Body of pancreas (tissue), 4 donors: Measurements from ENCODE around the gene CORO6. TPM values are rescaled to one million over a fixed set of nuclear protein-coding genes. Genes with fewer than 3 reads are reported as not detected.

ENCODE experiments used
- ATAC-seq: fragments of 150-250 bp; one replicate; pipeline ENCODE4 v1.9.1; 2016
- DNase-seq, 4 donors: peaks; one replicate each; pipeline ENCODE4 v3.0.0-alpha.2; 2019
- H3K27ac ChIP-seq, 4 donors: fragments of 200-600 bp; sonication (generic); 1 replicate in 3 of 4; 2 replicates in 1 of 4; pipeline versions ENCODE4 v1.5.1 to v1.6.1; 2016 to 2019; ENCODE audit warnings: mild to moderate bottlenecking in 1 of 4, mixed read lengths in 1 of 4, moderate library complexity in 1 of 4
- H3K27me3 ChIP-seq, 2 donors: fragments of 200-600 bp; sonication (generic); one replicate each; pipeline ENCODE4 v1.6.0; 2016; ENCODE audit warnings: mild to moderate bottlenecking in 1 of 2
- H3K36me3 ChIP-seq, 2 donors: fragments of 200-600 bp; sonication (generic); replicated peaks in 1 of 2; 2 replicates each; pipeline ENCODE4 v1.5.1; 2016; ENCODE audit warnings: low read depth in 2 of 2; ENCODE audit not compliant: insufficient read depth in 1 of 2
- H3K4me1 ChIP-seq: fragments of 200-600 bp; sonication (generic); one replicate; pipeline ENCODE4 v1.6.0; 2016
- H3K4me3 ChIP-seq, 2 donors: fragments of 200-600 bp; sonication (generic); 1 replicate in 1 of 2; 2 replicates in 1 of 2; pipeline ENCODE4 v1.5.1; 2016 to 2019
- H3K9me3 ChIP-seq, 3 donors: fragments of 200-600 bp; sonication (generic); 1 replicate in 2 of 3; 2 replicates in 1 of 3; pipeline ENCODE4 v1.5.1; 2016
- POLR2A ChIP-seq, 3 donors: fragments of 450-650 bp; IDR thresholded peaks; one replicate each; pipeline ENCODE4 v1.6.1; 2016; ENCODE audit warnings: antibody characterized with exemption in 3 of 3, mild to moderate bottlenecking in 2 of 3
- WGBS, 2 donors: methylation state at CpG; one replicate each; pipeline ENCODE4 v1.1.5; 2017; 5-methylcytosine and 5-hydroxymethylcytosine counted together
- intact Hi-C: fragments of 100-400 bp; cut with DNase I; formaldehyde crosslinking; loops from one replicate; pipeline ENCODE4 v1.15.1; 2023
- total RNA-seq, 2 donors: library from RNA; depleted of rRNA; stranded (reverse); fragments of >200 nt; gene quantifications; one replicate each; pipeline ENCODE4 v1.1.0, GENCODE V29; 2016
- TF ChIP-seq, protein P1 (sequence below), 7 experiments: fragments of 450-650 bp in 4 of 7; fragments of 200-600 bp in 3 of 7; sonication (generic) in 3 of 7; IDR thresholded peaks; one replicate each; pipeline ENCODE4 v1.5.1; 2016 to 2019; ENCODE audit warnings: antibody characterized with exemption in 7 of 7

Gene CORO6
- total RNA-seq, 2 donors from 2014 or later, result 2.3 to 5.6 TPM

DNA sequence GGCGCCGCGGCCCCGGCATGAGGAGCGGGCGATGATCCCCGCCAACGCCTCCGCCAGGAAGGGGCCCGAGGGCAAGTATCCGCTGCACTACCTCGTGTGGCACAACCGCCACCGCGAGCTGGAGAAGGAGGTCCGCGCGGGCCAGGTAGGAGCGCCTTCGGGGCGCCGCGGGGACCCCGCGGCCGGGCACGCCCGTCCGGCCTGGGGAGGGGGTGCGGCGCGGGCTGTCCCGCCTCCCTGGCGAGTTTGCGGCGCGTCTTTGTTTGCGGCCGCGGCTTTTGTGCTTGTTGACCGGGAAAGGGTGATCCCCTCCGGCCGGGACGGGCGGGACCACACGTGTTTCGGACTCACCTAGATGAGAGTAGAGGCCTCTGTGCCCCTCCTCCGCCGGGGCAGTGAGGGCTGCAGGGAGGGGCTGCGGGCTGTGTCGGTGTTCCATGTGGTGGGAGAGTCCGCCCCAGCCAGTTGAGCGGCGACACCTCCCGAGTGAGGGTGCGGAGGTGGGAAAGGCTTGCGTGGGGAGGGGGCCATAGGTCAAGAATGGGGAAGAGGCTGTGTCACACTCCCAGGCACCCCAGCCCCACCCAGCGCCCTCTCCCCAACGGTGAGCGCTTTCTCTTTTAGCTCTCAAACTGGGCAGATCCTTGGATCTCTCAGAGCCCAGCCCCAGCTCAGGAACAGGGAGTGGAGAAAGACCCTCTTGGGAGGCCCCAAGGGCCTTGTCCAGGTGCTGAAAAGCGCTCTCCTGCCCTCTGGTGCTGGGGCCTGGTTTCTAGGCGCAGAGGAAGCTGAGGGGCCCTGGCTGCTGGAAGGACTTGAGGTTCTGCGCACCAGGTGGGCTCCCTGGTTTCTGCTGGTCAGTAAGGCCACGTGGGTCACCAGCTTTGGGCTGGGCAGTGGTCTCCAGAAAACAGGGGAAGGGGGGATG is 28.9 kb downstream of the CORO6 start:
- ATAC-seq, result no peak
- no peaks in the 10 kb centered on the region for H3K36me3 ChIP-seq
- H3K9me3 ChIP-seq, result no peaks in the 10 kb centered on the region
- no peak for TF ChIP-seq POLR2A (IDR thresholded peaks at IDR 0.05)
- TF ChIP-seq, protein P1, sequence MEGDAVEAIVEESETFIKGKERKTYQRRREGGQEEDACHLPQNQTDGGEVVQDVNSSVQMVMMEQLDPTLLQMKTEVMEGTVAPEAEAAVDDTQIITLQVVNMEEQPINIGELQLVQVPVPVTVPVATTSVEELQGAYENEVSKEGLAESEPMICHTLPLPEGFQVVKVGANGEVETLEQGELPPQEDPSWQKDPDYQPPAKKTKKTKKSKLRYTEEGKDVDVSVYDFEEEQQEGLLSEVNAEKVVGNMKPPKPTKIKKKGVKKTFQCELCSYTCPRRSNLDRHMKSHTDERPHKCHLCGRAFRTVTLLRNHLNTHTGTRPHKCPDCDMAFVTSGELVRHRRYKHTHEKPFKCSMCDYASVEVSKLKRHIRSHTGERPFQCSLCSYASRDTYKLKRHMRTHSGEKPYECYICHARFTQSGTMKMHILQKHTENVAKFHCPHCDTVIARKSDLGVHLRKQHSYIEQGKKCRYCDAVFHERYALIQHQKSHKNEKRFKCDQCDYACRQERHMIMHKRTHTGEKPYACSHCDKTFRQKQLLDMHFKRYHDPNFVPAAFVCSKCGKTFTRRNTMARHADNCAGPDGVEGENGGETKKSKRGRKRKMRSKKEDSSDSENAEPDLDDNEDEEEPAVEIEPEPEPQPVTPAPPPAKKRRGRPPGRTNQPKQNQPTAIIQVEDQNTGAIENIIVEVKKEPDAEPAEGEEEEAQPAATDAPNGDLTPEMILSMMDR (IDR thresholded peaks at IDR 0.05), result peak in 4 of 7 experiments; percentile 5 to 28 (median 17)
- DNase-seq, result peak in 2 of 4 donors; percentile 30
- H3K27ac ChIP-seq, result no peak overlapping the region
- H3K4me1 ChIP-seq, result peaks cover 44% of the 10 kb centered on the region
- 9 to 33% methylated on average over 7 to 51 of the region's 64 CpGs for WGBS, 2 donors
- H3K27me3 ChIP-seq, result no peaks in the 10 kb centered on the region
- intact Hi-C loops, result no loop called here
- peak overlapping the region; percentile 15 to 32 for H3K4me3 ChIP-seq

DNA sequence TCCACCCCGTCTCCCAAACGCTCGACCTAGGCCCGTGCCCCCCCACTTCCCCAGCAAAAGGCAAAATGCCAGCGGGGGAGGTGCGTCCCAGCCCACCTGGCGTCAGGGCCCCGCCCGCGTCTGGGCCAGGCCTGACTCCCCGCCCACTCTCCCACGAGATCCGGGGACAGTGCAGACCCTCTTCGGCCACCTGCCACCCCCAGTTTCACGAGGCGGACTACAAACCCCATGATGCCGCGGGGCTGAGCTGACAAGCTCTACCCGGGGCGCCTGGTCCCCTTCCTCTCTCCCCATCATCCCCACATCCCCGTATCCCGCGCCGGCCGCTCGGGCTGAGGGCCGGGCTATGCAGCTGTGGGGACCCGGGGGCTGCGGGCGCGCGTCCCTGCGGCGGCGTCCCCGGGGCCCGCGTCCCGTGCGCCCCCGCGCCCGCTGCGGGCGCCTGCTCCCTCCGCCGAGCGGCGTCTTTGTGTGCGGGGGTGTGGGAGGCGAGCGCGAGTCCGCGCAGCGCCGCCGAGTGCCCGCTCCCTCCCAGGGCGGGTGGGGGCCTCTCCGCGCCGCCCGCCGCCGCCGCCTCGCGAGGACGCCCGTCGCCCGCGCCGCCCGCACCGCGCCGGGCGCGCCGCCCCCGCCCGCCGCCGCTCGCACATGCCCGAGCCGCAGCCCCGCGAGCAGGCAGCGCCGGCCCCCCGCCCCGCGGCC is 29.7 kb downstream of the CORO6 start, which contains the start of gene ANKRD13B:
ANKRD13B (plus strand) TSS at position 283 of the 702 bp plus-strand sequence. CDS start 490 bp downstream, outside the sequence.
- peaks cover 52% of the 10 kb centered on the region for H3K4me1 ChIP-seq
- H3K9me3 ChIP-seq, result no peaks in the 10 kb centered on the region
- 0 to 1% methylated on average over 9 to 90 of the region's 96 CpGs for WGBS, 2 donors
- intact Hi-C loops, result no loop called here
- no peak for ATAC-seq
- no peak for TF ChIP-seq POLR2A (IDR thresholded peaks at IDR 0.05)
- TF ChIP-seq, protein P1 (IDR thresholded peaks at IDR 0.05), result no peak
- peak within 1 kb of the TSS; percentile 15 to 32 for H3K4me3 ChIP-seq
- DNase-seq, result peak in 2 of 4 donors; percentile 43 to 56
- no peaks in the 10 kb centered on the region for H3K27me3 ChIP-seq
- peak within 1 kb of the TSS in 3 of 4 donors; percentile 14 to 71 (median 70) for H3K27ac ChIP-seq
- no peaks in the 10 kb centered on the region for H3K36me3 ChIP-seq

DNA sequence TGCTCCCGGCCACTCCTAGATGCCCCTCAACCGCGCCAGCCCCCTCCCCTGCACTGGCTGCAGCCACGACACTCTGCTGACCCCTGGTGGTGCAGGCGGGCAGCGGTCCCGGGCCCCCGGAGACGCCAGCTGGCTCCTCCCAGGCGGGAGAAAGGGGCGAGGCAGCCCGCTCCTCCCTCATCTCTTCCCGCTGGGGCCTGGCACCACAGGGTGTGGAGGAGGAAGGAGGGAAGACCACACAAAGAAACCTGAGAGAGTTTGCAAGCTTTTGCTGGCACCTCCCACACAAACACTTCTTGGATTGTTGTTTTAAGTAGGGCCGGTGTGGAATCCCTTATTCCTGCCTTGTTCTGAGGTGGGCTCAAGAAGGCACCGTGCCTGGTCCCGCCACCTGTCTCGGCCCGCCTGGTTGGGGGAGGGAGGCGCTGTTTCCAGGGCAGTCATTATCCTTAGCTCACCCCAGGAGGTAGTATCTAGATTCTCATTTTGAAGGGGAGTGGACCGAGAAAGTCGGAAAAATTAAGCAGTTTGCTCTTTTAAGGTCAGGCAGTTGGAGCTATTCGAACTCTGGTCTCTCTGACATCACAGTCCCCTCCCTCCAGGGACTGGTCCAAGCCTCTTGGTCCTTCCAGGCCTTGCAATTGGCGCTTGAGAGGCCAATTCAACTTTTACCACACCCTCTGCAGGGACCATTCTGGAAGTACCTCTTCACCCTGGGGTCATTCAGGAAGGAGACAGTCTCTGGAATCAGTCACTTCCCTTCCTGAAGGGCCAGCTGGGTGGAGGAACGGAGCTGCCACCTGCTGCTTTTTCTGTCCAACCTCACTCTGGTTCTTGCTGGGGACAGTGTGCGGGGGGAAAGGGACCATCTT is 30.7 kb downstream of the CORO6 start:
- ATAC-seq (peak; percentile 59), DNase-seq (peak; percentile 86 to 92 (median 88))
- H3K9me3 ChIP-seq, result no peaks in the 10 kb centered on the region
- H3K27ac ChIP-seq, result peak overlapping the region in 3 of 4 donors; percentile 14 to 71 (median 70)
- intact Hi-C loops, result no loop called here
- no peaks in the 10 kb centered on the region for H3K36me3 ChIP-seq
- no peaks in the 10 kb centered on the region for H3K27me3 ChIP-seq
- WGBS, 2 donors, result 15 to 25% methylated on average over 11 to 25 of the region's 25 CpGs
- TF ChIP-seq POLR2A (IDR thresholded peaks at IDR 0.05), result peak in 2 of 3 donors; percentile 34 to 37
- TF ChIP-seq, protein P1 (IDR thresholded peaks at IDR 0.05), result peak; percentile 93 to 97 (median 96)
- no peak overlapping the region for H3K4me3 ChIP-seq
- peaks cover 61% of the 10 kb centered on the region for H3K4me1 ChIP-seq

DNA sequence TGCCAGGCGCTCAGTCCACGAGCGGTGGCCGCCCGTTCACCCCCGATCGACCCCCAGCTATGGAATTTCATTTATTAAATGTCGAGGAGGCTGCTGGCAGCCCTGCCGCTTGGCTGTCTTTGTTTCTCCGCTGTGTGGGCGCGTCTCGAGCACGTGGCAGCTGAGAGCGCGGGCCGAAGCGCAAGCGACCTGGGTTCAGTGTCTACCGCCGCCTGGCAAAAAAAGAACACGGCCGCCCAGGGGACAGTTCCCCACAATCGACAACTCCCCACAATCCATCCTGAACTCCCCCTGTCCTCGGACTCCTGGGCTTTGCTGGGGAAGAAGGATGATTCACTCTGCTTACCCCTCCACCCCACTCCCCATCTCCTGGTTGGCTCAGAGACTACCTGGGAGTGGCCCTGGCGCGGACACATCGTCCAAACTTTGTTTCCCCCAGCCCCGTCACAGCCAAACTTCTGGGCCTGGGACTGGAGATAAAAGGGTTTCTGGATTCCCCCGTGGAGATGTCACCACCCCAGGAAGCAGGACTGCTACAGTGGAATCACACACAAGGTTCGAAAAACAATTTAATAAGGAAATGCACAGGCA is 31.5 kb downstream of the CORO6 start:
- WGBS, 2 donors, result 20 to 26% methylated on average over 4 to 31 of the region's 31 CpGs
- Histone ChIP-seq H3K4me3 (no peak overlapping the region), H3K9me3 (no peaks in the 10 kb centered on the region), H3K27me3 (no peaks in the 10 kb centered on the region), H3K36me3 (no peaks in the 10 kb centered on the region), H3K4me1 (peaks cover 61% of the 10 kb centered on the region), H3K27ac (peak overlapping the region in 3 of 4 donors; percentile 15 to 71 (median 70))
- intact Hi-C loops, result no loop called here
- peak in 3 of 4 donors; percentile 39 to 53 (median 51) for DNase-seq
- TF ChIP-seq, protein P1 (IDR thresholded peaks at IDR 0.05), result no peak
- TF ChIP-seq POLR2A (IDR thresholded peaks at IDR 0.05), result no peak
- ATAC-seq, result no peak
